Epithelial cell of esophagus (primary cell): ENCODE data around the gene SLC9A8.
"Not testable (repeated sequence)": the region's sequence is repeated elsewhere in the genome, so short reads cannot be mapped to it uniquely, and the experiment has no call there.

Experiments used
- DNase-seq: peaks from one replicate; pipeline ENCODE4 v3.0.0; 2010; ENCODE audit warnings: low read depth
- H3K4me3 ChIP-seq: 2 replicates; pipeline ENCODE4 v1.5.1; 2011; ENCODE audit warnings: mild to moderate bottlenecking, low read length, control low read depth
- TF ChIP-seq, protein P1 (sequence below): IDR thresholded peaks from 2 replicates; pipeline ENCODE4 v1.5.1; 2011; ENCODE audit warnings: low read depth, mild to moderate bottlenecking, low read length, control low read depth, inconsistent platforms; ENCODE audit not compliant: insufficient read depth; ENCODE audit errors: missing control alignments

The SLC9A8 gene

DNA sequence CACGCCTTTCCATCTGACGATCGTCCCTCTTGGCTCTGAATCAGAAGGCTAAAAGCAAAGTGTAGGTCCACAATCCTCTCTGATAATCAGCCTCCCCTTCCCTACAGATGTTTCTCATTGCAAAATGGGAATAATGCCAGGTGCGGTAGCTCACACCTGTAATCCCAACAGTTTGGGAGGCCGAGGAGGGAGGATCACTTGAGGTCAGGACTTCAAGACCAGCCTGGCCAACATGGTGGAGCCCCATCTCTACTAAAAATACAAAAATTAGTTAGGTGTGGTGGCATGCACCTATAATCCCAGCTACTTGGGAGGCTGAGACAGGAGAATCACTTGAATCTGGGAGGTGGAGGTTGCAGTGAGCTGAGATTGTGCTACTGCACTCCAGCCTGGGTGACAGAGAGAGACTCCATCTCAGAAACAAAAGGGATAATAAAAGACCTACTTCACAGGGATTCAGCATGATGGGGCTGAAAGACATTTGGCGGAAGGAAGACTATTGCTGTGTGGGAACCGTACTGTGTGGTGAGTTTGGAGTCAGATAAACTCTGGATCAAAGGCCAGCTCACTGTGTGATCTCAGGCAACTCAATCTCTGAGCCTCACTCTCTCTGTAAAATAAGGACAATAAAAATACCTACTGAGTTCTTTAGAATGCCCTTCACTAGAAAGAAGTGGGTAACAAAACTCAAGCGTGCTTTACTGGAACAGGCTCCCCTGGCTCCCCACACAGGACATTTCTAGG lies 15.9 kb upstream of the SLC9A8 start:
- no peak for DNase-seq
- no peak overlapping the region for H3K4me3 ChIP-seq
- TF ChIP-seq, protein P1, sequence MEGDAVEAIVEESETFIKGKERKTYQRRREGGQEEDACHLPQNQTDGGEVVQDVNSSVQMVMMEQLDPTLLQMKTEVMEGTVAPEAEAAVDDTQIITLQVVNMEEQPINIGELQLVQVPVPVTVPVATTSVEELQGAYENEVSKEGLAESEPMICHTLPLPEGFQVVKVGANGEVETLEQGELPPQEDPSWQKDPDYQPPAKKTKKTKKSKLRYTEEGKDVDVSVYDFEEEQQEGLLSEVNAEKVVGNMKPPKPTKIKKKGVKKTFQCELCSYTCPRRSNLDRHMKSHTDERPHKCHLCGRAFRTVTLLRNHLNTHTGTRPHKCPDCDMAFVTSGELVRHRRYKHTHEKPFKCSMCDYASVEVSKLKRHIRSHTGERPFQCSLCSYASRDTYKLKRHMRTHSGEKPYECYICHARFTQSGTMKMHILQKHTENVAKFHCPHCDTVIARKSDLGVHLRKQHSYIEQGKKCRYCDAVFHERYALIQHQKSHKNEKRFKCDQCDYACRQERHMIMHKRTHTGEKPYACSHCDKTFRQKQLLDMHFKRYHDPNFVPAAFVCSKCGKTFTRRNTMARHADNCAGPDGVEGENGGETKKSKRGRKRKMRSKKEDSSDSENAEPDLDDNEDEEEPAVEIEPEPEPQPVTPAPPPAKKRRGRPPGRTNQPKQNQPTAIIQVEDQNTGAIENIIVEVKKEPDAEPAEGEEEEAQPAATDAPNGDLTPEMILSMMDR = no peak

DNA sequence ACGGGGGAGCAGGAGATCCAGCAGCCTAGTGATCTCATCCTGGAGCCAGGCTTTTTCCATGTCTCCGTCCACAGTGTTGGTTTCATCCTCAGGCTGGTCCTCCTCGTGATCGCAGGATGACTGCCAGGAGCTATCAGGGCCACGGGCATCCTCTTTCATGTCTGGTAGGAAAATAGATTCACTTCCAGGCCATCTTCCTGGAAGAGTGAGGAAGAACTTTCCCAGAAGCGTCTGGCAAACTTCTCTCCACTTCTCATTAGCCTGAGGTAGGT lies 15.3 kb upstream of the SLC9A8 start:
- TF ChIP-seq, protein P1 = no peak

DNA sequence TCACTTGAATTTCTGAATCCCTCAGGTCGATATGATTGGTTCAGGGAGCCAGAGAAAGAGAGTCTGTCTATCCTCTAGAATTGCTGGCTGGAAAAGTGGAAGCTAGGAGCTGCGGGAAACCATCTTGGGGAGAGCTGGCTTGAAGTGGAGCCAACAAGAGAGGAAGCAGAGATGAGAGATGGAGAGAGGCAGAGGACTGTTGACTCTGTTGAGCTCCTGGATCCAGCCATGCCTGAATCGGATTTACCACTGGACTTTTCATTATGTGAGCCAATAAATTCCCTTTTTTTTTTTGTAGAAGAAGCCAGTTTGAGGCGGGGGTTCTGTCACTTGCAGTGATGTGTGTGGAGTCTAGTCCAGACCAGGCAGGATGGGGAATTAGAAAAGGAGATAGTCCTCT lies 13.9 kb upstream of the SLC9A8 start:
- H3K4me3 ChIP-seq = no peak overlapping the region
- DNase-seq = no peak
- TF ChIP-seq, protein P1 = no peak

More for the DNA sequence above, 15.3 kb upstream of the SLC9A8 start:
- no peak for DNase-seq
- no peak overlapping the region for H3K4me3 ChIP-seq

DNA sequence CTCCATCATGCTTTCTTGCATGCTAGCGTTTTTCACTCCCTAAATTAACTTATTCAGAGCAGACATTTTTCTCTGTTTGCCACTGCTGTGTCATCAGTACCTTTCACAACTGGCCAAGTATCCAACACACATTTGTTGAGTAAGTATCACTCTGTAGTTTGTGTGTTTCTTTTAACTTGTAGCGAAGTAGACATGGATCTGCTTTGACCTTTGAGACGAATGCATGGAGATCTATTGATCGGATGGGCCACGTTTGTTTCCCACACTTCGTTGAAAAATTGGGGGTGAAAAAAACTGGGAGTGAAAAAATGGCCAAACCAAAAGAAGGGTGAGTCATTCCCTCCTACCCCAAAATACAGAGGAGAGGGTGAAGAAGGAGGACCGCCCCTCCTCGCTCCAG lies 12.9 kb upstream of the SLC9A8 start:
- no peak overlapping the region for H3K4me3 ChIP-seq
- no peak for DNase-seq
- TF ChIP-seq, protein P1 = no peak

DNA sequence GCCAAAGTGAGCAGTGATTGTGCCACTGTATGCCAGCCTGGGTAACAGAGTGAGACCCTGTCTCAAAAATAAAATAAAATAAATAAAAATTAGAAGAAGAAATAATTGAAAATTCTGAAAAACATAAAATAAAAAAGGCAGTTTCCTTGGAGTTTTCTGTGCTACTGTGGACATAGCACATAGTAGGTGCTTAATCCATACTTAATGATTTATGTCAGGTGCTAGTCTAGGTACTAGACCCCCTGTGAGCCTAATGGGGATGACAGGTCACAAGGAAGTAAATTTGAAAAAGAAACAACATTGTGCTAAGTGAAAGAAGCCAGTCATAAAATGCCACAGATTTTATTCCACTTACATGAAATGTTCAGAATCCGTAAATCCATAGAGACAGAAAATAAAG lies 9.2 kb upstream of the SLC9A8 start:
- H3K4me3 ChIP-seq = no peak overlapping the region
- TF ChIP-seq, protein P1 = no peak
- DNase-seq = no peak

DNA sequence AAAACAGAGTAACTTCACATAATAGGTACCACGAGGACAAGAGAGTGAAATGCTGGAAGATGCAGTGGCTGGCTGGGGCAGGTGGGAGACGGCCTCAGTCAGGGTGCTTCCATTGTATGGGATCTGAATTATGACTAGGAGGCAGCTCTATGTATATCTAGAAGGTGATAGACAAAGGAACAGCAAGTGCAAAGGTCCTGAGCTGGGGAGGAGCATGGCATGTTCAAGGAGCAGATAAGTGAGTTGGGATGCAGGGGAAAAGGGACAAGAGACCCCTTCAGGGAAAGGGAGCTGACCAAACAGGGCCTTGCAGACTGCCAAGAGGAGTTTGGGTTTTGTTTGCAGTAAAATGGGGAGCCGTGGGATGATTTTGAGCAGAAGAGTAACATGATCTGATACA lies 8.3 kb upstream of the SLC9A8 start:
- no peak overlapping the region for H3K4me3 ChIP-seq

DNA sequence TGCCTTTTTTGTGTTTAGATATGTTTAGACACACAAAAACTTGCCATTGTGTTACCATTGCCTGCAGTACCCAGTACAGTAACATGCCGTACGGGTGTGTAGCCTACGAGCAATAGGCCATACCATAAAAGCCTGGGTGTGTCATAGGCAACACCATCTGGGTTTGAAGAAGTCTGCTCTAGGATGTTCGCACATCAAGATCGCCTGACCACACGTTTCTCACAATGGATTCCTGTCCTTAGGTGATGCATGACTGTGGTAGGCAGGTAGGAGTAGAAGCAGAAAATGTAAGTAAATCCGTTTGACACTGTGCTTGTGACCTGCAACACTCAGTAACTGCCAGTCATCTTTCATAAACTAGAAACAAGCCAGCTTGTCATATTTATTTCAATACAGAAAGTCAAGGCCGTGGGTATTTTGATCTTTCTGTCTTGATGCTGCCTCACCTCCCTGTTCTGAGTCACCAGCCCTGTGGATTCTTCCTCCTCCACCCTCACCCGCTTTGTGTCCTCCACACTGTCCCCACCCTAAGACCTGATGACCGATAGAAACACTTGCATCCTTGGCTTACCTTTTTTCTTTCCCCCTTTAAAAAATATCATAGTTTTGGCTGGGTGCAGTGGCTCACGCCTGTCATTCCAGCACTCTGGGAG lies 7.3 kb upstream of the SLC9A8 start:
- DNase-seq = peak; percentile 52
- H3K4me3 ChIP-seq = not testable (repeated sequence)

More for the DNA sequence above, 8.3 kb upstream of the SLC9A8 start:
- no peak for DNase-seq
- TF ChIP-seq, protein P1 = no peak
